ENCODE data around the gene RTEL1. TPM values are rescaled to one million over a fixed set of nuclear protein-coding genes. Genes with fewer than 3 reads are reported as not detected.

The RTEL1 gene
- total RNA-seq, 3 donors from 2014 or later (not counting 1 experiment from before 2014, with no cell fraction given) = 36.3 to 52.0 (median 40.4) TPM

- no peak overlapping the region for H3K27ac Mint-ChIP-seq
- H3K27me3 Mint-ChIP-seq (ENCODE audit: low read depth in 2 of 2) = no peaks in the 10 kb centered on the region
- H3K4me1 Mint-ChIP-seq = no peaks in the 10 kb centered on the region
- no peak for ATAC-seq
- Histone ChIP-seq H3K36me3 (ENCODE audit: control insufficient read depth, insufficient read depth, low read length) (peaks cover 4% of the 10 kb centered on the region), H3K4me1 (ENCODE audit: control insufficient read depth, insufficient read depth, low read length) (no peaks in the 10 kb centered on the region), H3K27ac (ENCODE audit: low read length) (no peak overlapping the region), H3K9me3 (ENCODE audit: control insufficient read depth, insufficient read depth, low read length) (no peaks in the 10 kb centered on the region), H3K4me3 (ENCODE audit: low read length) (no peak overlapping the region), H3K27me3 (ENCODE audit: control insufficient read depth, insufficient read depth, low read length) (no peaks in the 10 kb centered on the region)
- no peaks in the 10 kb centered on the region for H3K9me3 Mint-ChIP-seq
- H3K4me3 Mint-ChIP-seq = no peak overlapping the region
- 93% methylated on average over 38 of the region's 38 CpGs for WGBS (ENCODE audit: insufficient coverage)
- H3K36me3 Mint-ChIP-seq = no peaks in the 10 kb centered on the region
- TF ChIP-seq CTCF (IDR thresholded peaks at IDR 0.05) = no peak
- intact Hi-C loops (cut with micrococcal nuclease) = no loop called here
- no peak for DNase-seq
Measured at GRCh38 chr20:63678667-63679465, 20.8 kb downstream of the RTEL1 start.

GRCh38 chr20:63679799-63680305, 21.7 kb downstream of the RTEL1 start:
- Mint-ChIP-seq H3K4me1 (no peaks in the 10 kb centered on the region), H3K36me3 (no peaks in the 10 kb centered on the region), H3K9me3 (no peaks in the 10 kb centered on the region), H3K4me3 (no peak overlapping the region), H3K27ac (no peak overlapping the region), H3K27me3 (ENCODE audit: low read depth in 2 of 2) (no peaks in the 10 kb centered on the region)
- ATAC-seq (no peak), DNase-seq (no peak)
- Histone ChIP-seq H3K27ac (ENCODE audit: low read length) (no peak overlapping the region), H3K27me3 (ENCODE audit: control insufficient read depth, insufficient read depth, low read length) (no peaks in the 10 kb centered on the region), H3K9me3 (ENCODE audit: control insufficient read depth, insufficient read depth, low read length) (no peaks in the 10 kb centered on the region), H3K4me3 (ENCODE audit: low read length) (no peak overlapping the region), H3K4me1 (ENCODE audit: control insufficient read depth, insufficient read depth, low read length) (no peaks in the 10 kb centered on the region), H3K36me3 (ENCODE audit: control insufficient read depth, insufficient read depth, low read length) (no peaks in the 10 kb centered on the region)
- no peak for TF ChIP-seq CTCF (IDR thresholded peaks at IDR 0.05)
- WGBS (ENCODE audit: insufficient coverage) = 95% methylated on average over 19 of the region's 19 CpGs
- intact Hi-C loops (cut with micrococcal nuclease) = no loop called here

GRCh38 chr20:63680427-63680826, 22.3 kb downstream of the RTEL1 start:
- intact Hi-C loops (cut with micrococcal nuclease) = no loop called here
- Histone ChIP-seq H3K4me1 (ENCODE audit: control insufficient read depth, insufficient read depth, low read length) (no peaks in the 10 kb centered on the region), H3K4me3 (ENCODE audit: low read length) (no peak overlapping the region), H3K9me3 (ENCODE audit: control insufficient read depth, insufficient read depth, low read length) (no peaks in the 10 kb centered on the region), H3K36me3 (ENCODE audit: control insufficient read depth, insufficient read depth, low read length) (no peaks in the 10 kb centered on the region), H3K27ac (ENCODE audit: low read length) (no peak overlapping the region), H3K27me3 (ENCODE audit: control insufficient read depth, insufficient read depth, low read length) (no peaks in the 10 kb centered on the region)
- ATAC-seq (no peak), DNase-seq (no peak)
- no peaks in the 10 kb centered on the region for H3K4me1 Mint-ChIP-seq
- no peak for TF ChIP-seq CTCF (IDR thresholded peaks at IDR 0.05)
- H3K27me3 Mint-ChIP-seq (ENCODE audit: low read depth in 2 of 2) = no peaks in the 10 kb centered on the region
- no peaks in the 10 kb centered on the region for H3K9me3 Mint-ChIP-seq
- no peak overlapping the region for H3K27ac Mint-ChIP-seq
- H3K4me3 Mint-ChIP-seq = no peak overlapping the region
- 98% methylated on average over 13 of the region's 13 CpGs for WGBS (ENCODE audit: insufficient coverage)
- H3K36me3 Mint-ChIP-seq = no peaks in the 10 kb centered on the region

All from natural killer cell (primary cell).